SK-N-SH (cell line): ENCODE results near the gene CSPG5. TPM values are rescaled to one million over a fixed set of nuclear protein-coding genes. Genes with fewer than 3 reads are reported as not detected.
A peak's percentile ranks its signal among the peaks of the same experiment; 100 is the strongest.

Source experiments
- CTCF ChIA-PET: fragments of 300-600, 350-600 bp; formaldehyde crosslinking; extraction: SDS; loops from one replicate; lab custom pipeline; 2021; lab: Yijun Ruan, JAX
- POLR2A ChIA-PET: fragments of 350-600 bp; sonication (Branson Sonifier 250); formaldehyde crosslinking; extraction: SDS; loops from one replicate; lab custom pipeline; 2020; ENCODE audit warnings: antibody characterized with exemption, inconsistent platforms; lab: Yijun Ruan, JAX
- DNase-seq: peaks from one replicate; pipeline ENCODE4 v3.0.0; 2012
- H2AFZ ChIP-seq: fragments of 200-600 bp; sonication (generic); 2 replicates; pipeline ENCODE4 v1.8.1; 2016; ENCODE audit warnings: antibody characterized with exemption, mild to moderate bottlenecking, low read depth
- H3F3A ChIP-seq: fragments of 200-600 bp; sonication (generic); replicated peaks from 2 replicates; pipeline ENCODE3; 2016; ENCODE audit warnings: antibody characterized with exemption, mild to moderate bottlenecking; ENCODE audit not compliant: insufficient read depth
- H3K27ac ChIP-seq, 2 experiments: fragments of 200-500 bp in 1 of 2; fragments of 200-600 bp in 1 of 2; sonication (Bioruptor generic) in 1 of 2; sonication (generic), shearing (Covaris generic) in 1 of 2; 2 replicates each; pipeline versions ENCODE4 v1.5.1 to v1.6.1; 2014 to 2016; ENCODE audit warnings: low read depth in 2 of 2, inconsistent platforms in 1 of 2, low read length in 1 of 2, mild to moderate bottlenecking in 1 of 2, mixed read lengths in 1 of 2
- H3K27me3 ChIP-seq: fragments of 200-600 bp; sonication (generic), shearing (Covaris generic); 2 replicates; pipeline ENCODE4 v1.6.1; 2016; ENCODE audit warnings: mixed run types; ENCODE audit not compliant: insufficient read depth
- H3K36me3 ChIP-seq, 2 experiments: fragments of 200-500 bp in 1 of 2; fragments of 200-600 bp in 1 of 2; sonication (Bioruptor generic) in 1 of 2; sonication (generic) in 1 of 2; replicated peaks in 1 of 2; 2 replicates each; pipeline versions ENCODE3 to v1.5.1; 2014 to 2016; ENCODE audit warnings: low read length in 1 of 2, mild to moderate bottlenecking in 1 of 2; ENCODE audit not compliant: insufficient read depth in 2 of 2, control insufficient read depth in 1 of 2
- H3K4me1 ChIP-seq, 2 experiments: fragments of 200-500 bp in 1 of 2; fragments of 200-600 bp in 1 of 2; sonication (Bioruptor generic) in 1 of 2; sonication (generic), shearing (Covaris generic) in 1 of 2; 2 replicates each; pipeline versions ENCODE4 v1.5.1 to v1.6.1; 2014 to 2016; ENCODE audit warnings: low read depth in 1 of 2, low read length in 1 of 2, mixed run types in 1 of 2; ENCODE audit not compliant: insufficient read depth in 2 of 2, control insufficient read depth in 1 of 2
- H3K4me2 ChIP-seq: fragments of 200-600 bp; sonication (generic), shearing (Covaris generic); 2 replicates; pipeline ENCODE4 v1.6.1; 2017; ENCODE audit warnings: mixed run types
- H3K4me3 ChIP-seq, 2 experiments: fragments of 200-500 bp in 1 of 2; fragments of 200-600 bp in 1 of 2; sonication (Bioruptor generic) in 1 of 2; sonication (generic), shearing (Covaris generic) in 1 of 2; 2 replicates each; pipeline versions ENCODE4 v1.5.1 to v1.8.1; 2014 to 2016; ENCODE audit warnings: low read depth in 2 of 2, inconsistent platforms in 1 of 2, low read length in 1 of 2, mild to moderate bottlenecking in 1 of 2, mixed read lengths in 1 of 2, moderate library complexity in 1 of 2
- H3K79me2 ChIP-seq: fragments of 200-600 bp; sonication (generic); 2 replicates; pipeline ENCODE4 v1.8.1; 2017; ENCODE audit warnings: mild to moderate bottlenecking; ENCODE audit not compliant: insufficient read depth
- H3K9ac ChIP-seq: fragments of 200-600 bp; sonication (generic); 2 replicates; pipeline ENCODE4 v1.6.1; 2017; ENCODE audit warnings: mixed run types
- H3K9me2 ChIP-seq: fragments of 200-600 bp; sonication (generic); 2 replicates; pipeline ENCODE4 v1.6.1; 2017; ENCODE audit warnings: mixed run types
- H3K9me3 ChIP-seq: fragments of 200-600 bp; sonication (generic); 2 replicates; pipeline ENCODE4 v1.6.1; 2017; ENCODE audit warnings: mixed run types, mild to moderate bottlenecking, moderate library complexity
- H4K20me1 ChIP-seq: fragments of 200-600 bp; sonication (generic); 2 replicates; pipeline ENCODE4 v1.6.1; 2017; ENCODE audit warnings: mild to moderate bottlenecking, mixed run types; ENCODE audit not compliant: insufficient read depth
- CHD2 ChIP-seq: fragments of 150-350 bp; IDR thresholded peaks from 2 replicates; pipeline ENCODE4 v1.6.1; 2018; ENCODE audit warnings: low read length; ENCODE audit not compliant: partially characterized antibody
- ELF1 ChIP-seq: IDR thresholded peaks from 2 replicates; pipeline ENCODE4 v1.4.0; 2012
- GABPA ChIP-seq: IDR thresholded peaks from 2 replicates; pipeline ENCODE4 v1.4.0; 2012; ENCODE audit warnings: low read depth, mild to moderate bottlenecking
- JUND ChIP-seq: IDR thresholded peaks from 2 replicates; pipeline ENCODE4 v1.4.0; 2012
- MXI1 ChIP-seq: IDR thresholded peaks from 2 replicates; pipeline ENCODE4 v1.6.1; 2012; ENCODE audit warnings: mild to moderate bottlenecking, low read depth, low read length, improper control_type of control experiment
- NFIC ChIP-seq: IDR thresholded peaks from 2 replicates; pipeline ENCODE4 v1.4.0; 2012; ENCODE audit warnings: borderline replicate concordance
- NRF1 ChIP-seq: IDR thresholded peaks from 2 replicates; pipeline ENCODE4 v1.6.1; 2012; ENCODE audit warnings: low read depth, mild to moderate bottlenecking, low read length
- POLR2AphosphoS5 ChIP-seq: IDR thresholded peaks from 2 replicates; pipeline ENCODE4 v1.6.1; 2012; ENCODE audit warnings: low read depth, low read length
- RAD21 ChIP-seq: IDR thresholded peaks from 2 replicates; pipeline ENCODE4 v1.6.1; 2012; ENCODE audit warnings: mild to moderate bottlenecking, low read length
- SIN3A ChIP-seq: IDR thresholded peaks from 2 replicates; pipeline ENCODE4 v1.6.1; 2012; ENCODE audit warnings: low read depth, mild to moderate bottlenecking, low read length, moderate library complexity, borderline replicate concordance
- SMC3 ChIP-seq: IDR thresholded peaks from 2 replicates; pipeline ENCODE4 v1.6.1; 2012; ENCODE audit warnings: low read depth, low read length, improper control_type of control experiment
- TAF1 ChIP-seq: IDR thresholded peaks from 2 replicates; pipeline ENCODE4 v1.6.1; 2012; ENCODE audit warnings: low read depth, mild to moderate bottlenecking, low read length, moderate library complexity, borderline replicate concordance
- WGBS: methylation state at CpG from one replicate; pipeline ENCODE4 v1.1.6; 2017; ENCODE audit warnings: low lambda C conversion rate; 5-methylcytosine and 5-hydroxymethylcytosine counted together
- polyA plus RNA-seq, 3 experiments: library from polyadenylated mRNA; depleted of rRNA; stranded (reverse); fragments of >200 nt; gene quantifications; 2 replicates each; pipeline ENCODE4 v1.2.3, GENCODE V29; 2012
- TF ChIP-seq, protein P1 (sequence below): IDR thresholded peaks from 2 replicates; pipeline ENCODE4; 2012
- TF ChIP-seq, protein P2 (sequence below): fragments of 200-600 bp; sonication (generic); IDR thresholded peaks from 2 replicates; pipeline ENCODE4 v1.6.1; 2017; ENCODE audit warnings: antibody characterized with exemption, mild to moderate bottlenecking, moderate library complexity
- TF ChIP-seq, protein P3 (sequence below): IDR thresholded peaks from 2 replicates; pipeline ENCODE4 v1.4.0; 2012; ENCODE audit warnings: low read depth
- TF ChIP-seq, protein P4 (sequence below): IDR thresholded peaks from 2 replicates; pipeline ENCODE4 v1.4.0; 2012; ENCODE audit warnings: low read depth, borderline replicate concordance

The CSPG5 gene
- polyA plus RNA-seq, 1 of the 3 experiments (the other 2 are of a cell fraction), result 0.58 TPM

DNA sequence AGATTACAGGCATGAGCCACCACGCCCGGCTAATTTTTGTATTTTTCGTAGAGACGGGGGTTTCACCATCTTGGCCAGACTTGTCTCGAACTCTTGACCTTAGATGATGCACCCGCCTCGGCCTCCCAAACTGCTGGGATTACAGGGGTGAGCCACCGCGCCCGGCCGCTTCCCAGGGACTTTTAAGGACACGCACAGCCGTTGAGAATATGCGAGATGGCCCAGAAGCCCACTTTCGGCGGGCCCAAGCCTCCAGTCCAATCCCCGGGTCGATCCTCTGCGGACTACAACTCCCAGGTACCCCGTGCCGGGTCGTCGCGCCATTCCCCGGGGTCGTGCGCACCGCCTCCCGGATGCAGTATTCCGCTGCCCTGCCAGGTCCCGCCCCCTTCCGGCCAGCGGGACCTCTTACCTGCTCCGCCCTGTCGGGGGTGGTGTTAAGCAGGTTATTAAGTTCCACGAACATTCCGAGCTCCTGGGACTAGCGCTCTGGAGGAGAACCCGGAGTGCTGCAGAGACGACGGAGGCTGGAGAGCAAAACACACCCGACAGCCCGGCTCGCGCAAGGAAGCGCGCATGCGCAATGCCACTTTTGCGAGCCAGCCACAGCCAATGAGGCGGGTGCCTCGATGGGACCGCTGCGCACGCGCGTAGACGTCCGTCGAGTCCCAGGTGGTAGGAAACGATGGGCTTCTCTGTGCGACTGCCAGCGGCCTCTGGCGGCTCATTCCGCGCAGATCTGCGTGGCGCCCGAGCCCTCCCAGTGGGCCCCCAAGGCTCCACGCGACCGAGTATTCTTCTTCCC is 65.3 kb downstream of the CSPG5 start, which contains the start of gene ELP6:
TSS of gene ELP6 (minus strand) at position 588 of the 805 bp plus-strand sequence. CDS start at position 466, 122 bp downstream.
- Histone ChIP-seq H3K79me2 (peaks cover 39% of the 10 kb centered on the region), H3K36me3 (peaks cover 14 to 16% of the 10 kb centered on the region in 2 experiments), H3K4me1 (peaks cover 0 to 6% of the 10 kb centered on the region in 2 experiments; a peak in 1 of 4 replicates), H3K27me3 (no peaks in the 10 kb centered on the region), H3F3A (no peaks in the 10 kb centered on the region), H3K4me3 (peak within 1 kb of the TSS; percentile 55 to 82), H3K27ac (peak within 1 kb of the TSS; percentile 95 to 99), H3K9me3 (no peaks in the 10 kb centered on the region), H3K9ac (peak within 1 kb of the TSS; percentile 83), H4K20me1 (no peaks in the 10 kb centered on the region), H2AFZ (peak within 1 kb of the TSS; percentile 83), H3K9me2 (no peaks in the 10 kb centered on the region), H3K4me2 (peak within 1 kb of the TSS; percentile 89)
- ChIA-PET CTCF (interaction anchor here (0.6 to 2.6 kb wide), 9 partner anchors 9 to 291 kb away, joined by 3 to 14 read pairs (median 4); no protein-coding TSS in a partner anchor), POLR2A (interaction anchor here (0.6 to 2.0 kb wide), 2 partner anchors 9 to 1224 kb away, joined by 3 to 8 read pairs; no protein-coding TSS in a partner anchor)
- WGBS, result 2% methylated on average over 54 of the region's 71 CpGs
- TF ChIP-seq JUND (no peak), NFIC (no peak; the same call in 1 of the 2 replicates), ELF1 (peak; percentile 64), MXI1 (peak; percentile 58), GABPA (peak; percentile 96), POLR2AphosphoS5 (peak; percentile 94), SIN3A (peak; percentile 66; the same call in 1 of the 2 replicates), TAF1 (no peak; the same call in 1 of the 2 replicates), NRF1 (peak; percentile 95), SMC3 (peak; percentile 39), RAD21 (peak; percentile 54), CHD2 (peak; percentile 94)
- TF ChIP-seq, protein P1, sequence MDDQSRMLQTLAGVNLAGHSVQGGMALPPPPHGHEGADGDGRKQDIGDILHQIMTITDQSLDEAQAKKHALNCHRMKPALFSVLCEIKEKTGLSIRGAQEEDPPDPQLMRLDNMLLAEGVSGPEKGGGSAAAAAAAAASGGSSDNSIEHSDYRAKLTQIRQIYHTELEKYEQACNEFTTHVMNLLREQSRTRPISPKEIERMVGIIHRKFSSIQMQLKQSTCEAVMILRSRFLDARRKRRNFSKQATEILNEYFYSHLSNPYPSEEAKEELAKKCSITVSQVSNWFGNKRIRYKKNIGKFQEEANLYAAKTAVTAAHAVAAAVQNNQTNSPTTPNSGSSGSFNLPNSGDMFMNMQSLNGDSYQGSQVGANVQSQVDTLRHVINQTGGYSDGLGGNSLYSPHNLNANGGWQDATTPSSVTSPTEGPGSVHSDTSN, result no peak
- TF ChIP-seq, protein P2, sequence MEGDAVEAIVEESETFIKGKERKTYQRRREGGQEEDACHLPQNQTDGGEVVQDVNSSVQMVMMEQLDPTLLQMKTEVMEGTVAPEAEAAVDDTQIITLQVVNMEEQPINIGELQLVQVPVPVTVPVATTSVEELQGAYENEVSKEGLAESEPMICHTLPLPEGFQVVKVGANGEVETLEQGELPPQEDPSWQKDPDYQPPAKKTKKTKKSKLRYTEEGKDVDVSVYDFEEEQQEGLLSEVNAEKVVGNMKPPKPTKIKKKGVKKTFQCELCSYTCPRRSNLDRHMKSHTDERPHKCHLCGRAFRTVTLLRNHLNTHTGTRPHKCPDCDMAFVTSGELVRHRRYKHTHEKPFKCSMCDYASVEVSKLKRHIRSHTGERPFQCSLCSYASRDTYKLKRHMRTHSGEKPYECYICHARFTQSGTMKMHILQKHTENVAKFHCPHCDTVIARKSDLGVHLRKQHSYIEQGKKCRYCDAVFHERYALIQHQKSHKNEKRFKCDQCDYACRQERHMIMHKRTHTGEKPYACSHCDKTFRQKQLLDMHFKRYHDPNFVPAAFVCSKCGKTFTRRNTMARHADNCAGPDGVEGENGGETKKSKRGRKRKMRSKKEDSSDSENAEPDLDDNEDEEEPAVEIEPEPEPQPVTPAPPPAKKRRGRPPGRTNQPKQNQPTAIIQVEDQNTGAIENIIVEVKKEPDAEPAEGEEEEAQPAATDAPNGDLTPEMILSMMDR, result peak; percentile 50
- TF ChIP-seq, protein P3, sequence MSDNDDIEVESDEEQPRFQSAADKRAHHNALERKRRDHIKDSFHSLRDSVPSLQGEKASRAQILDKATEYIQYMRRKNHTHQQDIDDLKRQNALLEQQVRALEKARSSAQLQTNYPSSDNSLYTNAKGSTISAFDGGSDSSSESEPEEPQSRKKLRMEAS, result peak; percentile 81
- TF ChIP-seq, protein P4, sequence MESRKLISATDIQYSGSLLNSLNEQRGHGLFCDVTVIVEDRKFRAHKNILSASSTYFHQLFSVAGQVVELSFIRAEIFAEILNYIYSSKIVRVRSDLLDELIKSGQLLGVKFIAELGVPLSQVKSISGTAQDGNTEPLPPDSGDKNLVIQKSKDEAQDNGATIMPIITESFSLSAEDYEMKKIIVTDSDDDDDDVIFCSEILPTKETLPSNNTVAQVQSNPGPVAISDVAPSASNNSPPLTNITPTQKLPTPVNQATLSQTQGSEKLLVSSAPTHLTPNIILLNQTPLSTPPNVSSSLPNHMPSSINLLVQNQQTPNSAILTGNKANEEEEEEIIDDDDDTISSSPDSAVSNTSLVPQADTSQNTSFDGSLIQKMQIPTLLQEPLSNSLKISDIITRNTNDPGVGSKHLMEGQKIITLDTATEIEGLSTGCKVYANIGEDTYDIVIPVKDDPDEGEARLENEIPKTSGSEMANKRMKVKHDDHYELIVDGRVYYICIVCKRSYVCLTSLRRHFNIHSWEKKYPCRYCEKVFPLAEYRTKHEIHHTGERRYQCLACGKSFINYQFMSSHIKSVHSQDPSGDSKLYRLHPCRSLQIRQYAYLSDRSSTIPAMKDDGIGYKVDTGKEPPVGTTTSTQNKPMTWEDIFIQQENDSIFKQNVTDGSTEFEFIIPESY, result peak; percentile 63; the same call in 1 of the 2 replicates
- peak; percentile 96 for DNase-seq
